Endothelial cell of umbilical vein (primary cell): Measurements from ENCODE around the gene USP4. TPM values are rescaled to one million over a fixed set of nuclear protein-coding genes. Genes with fewer than 3 reads are reported as not detected.

Source experiments
- BruUV-seq: library from RNA; stranded (reverse); fragments of 400-500 nt; replicated peaks from 2 replicates; lab custom pipeline; 2021; lab: Mats Ljungman, UMichigan
- CTCF ChIA-PET: fragments of 300-600, 350-600 bp; sonication (Branson Sonifier 250); formaldehyde crosslinking; loops from one replicate; lab custom pipeline; 2021; ENCODE audit warnings: antibody characterized with exemption, inconsistent platforms; lab: Charles Lee
- POLR2A ChIA-PET: fragments of 300-600, 350-600 bp; sonication (Branson Sonifier 250); formaldehyde crosslinking; loops from one replicate; lab custom pipeline; 2021; ENCODE audit warnings: antibody characterized with exemption, inconsistent platforms; lab: Charles Lee
- DNase-seq: peaks from one replicate; pipeline ENCODE4 v3.0.0-alpha.2; 2011; ENCODE audit warnings: low read depth, low spot score
- FAIRE-seq: peaks from 2 replicates; lab custom pipeline; 2011; peaks lifted over from hg19 to GRCh38; lab: Jason Lieb, UNC
- H2AFZ ChIP-seq: 2 replicates; pipeline ENCODE4 v1.6.0; 2012; ENCODE audit warnings: low read depth, low read length, control low read depth, inconsistent platforms
- H3K27ac ChIP-seq: 2 replicates; pipeline ENCODE4 v1.5.1; 2011; ENCODE audit warnings: low read depth, mild to moderate bottlenecking, control low read depth, low read length, moderate library complexity; ENCODE audit not compliant: insufficient read depth
- H3K27me3 ChIP-seq, 2 experiments: 2 replicates each; pipeline versions ENCODE4 v1.6.0 to v1.6.1; 2011; ENCODE audit warnings: low read length in 2 of 2, mixed read lengths in 1 of 2; ENCODE audit not compliant: control insufficient read depth in 2 of 2, insufficient read depth in 2 of 2
- H3K36me3 ChIP-seq, 2 experiments: 2 replicates in 1 of 2; 3 replicates in 1 of 2; pipeline ENCODE4 v1.5.1; 2011; ENCODE audit warnings: low read length in 2 of 2, mild to moderate bottlenecking in 1 of 2, moderate library complexity in 1 of 2; ENCODE audit not compliant: control insufficient read depth in 2 of 2, insufficient read depth in 2 of 2; ENCODE audit errors: extremely low read depth in 1 of 2
- H3K4me1 ChIP-seq: 3 replicates; pipeline ENCODE4 v1.5.1; 2011; ENCODE audit warnings: mild to moderate bottlenecking, low read length; ENCODE audit not compliant: control insufficient read depth, insufficient read depth; ENCODE audit errors: extremely low read depth
- H3K4me2 ChIP-seq: 2 replicates; pipeline ENCODE4 v1.6.1; 2011; ENCODE audit warnings: low read length, control low read depth, mixed read lengths; ENCODE audit not compliant: insufficient read depth
- H3K4me3 ChIP-seq, 3 experiments: fragments of 200-600 bp in 1 of 3; sonication (generic), shearing (Covaris generic) in 1 of 3; replicated peaks in 1 of 3; 2 replicates each; pipeline ENCODE4 v1.5.1; 2011 to 2016; ENCODE audit warnings: control low read depth in 3 of 3, low read length in 3 of 3, mild to moderate bottlenecking in 2 of 3, inconsistent platforms in 1 of 3, low read depth in 1 of 3, moderate library complexity in 1 of 3; ENCODE audit not compliant: insufficient read depth in 1 of 3
- H3K79me2 ChIP-seq: 2 replicates; pipeline ENCODE4 v1.6.0; 2012; ENCODE audit warnings: low read length, inconsistent platforms; ENCODE audit not compliant: control insufficient read depth, insufficient read depth
- H3K9ac ChIP-seq: replicated peaks from 2 replicates; pipeline ENCODE3; 2011; ENCODE audit warnings: low read length, control low read depth; ENCODE audit not compliant: insufficient read depth; ENCODE audit errors: extremely low read depth
- H3K9me1 ChIP-seq: replicated peaks from 3 replicates; pipeline ENCODE4 v1.6.0; 2011; ENCODE audit warnings: mild to moderate bottlenecking, low read length; ENCODE audit not compliant: control insufficient read depth, insufficient read depth; ENCODE audit errors: extremely low read depth
- H3K9me3 ChIP-seq: replicated peaks from 2 replicates; pipeline ENCODE4 v1.5.1; 2012; ENCODE audit warnings: low read length, inconsistent platforms; ENCODE audit not compliant: control insufficient read depth, insufficient read depth
- H4K20me1 ChIP-seq: replicated peaks from 2 replicates; pipeline ENCODE3; 2011; ENCODE audit warnings: mild to moderate bottlenecking, low read length; ENCODE audit not compliant: control insufficient read depth, insufficient read depth; ENCODE audit errors: extremely low read depth
- EZH2 ChIP-seq: IDR thresholded peaks from 2 replicates; pipeline ENCODE4 v1.6.1; 2012; ENCODE audit warnings: borderline replicate concordance, low read depth, mild to moderate bottlenecking, moderate library complexity, low read length, inconsistent platforms; ENCODE audit not compliant: severe bottlenecking
- FOS ChIP-seq: IDR thresholded peaks from 2 replicates; pipeline ENCODE4 v1.6.1; 2011; ENCODE audit warnings: mild to moderate bottlenecking, low read length, moderate library complexity, borderline replicate concordance; ENCODE audit not compliant: insufficient read depth
- GATA2 ChIP-seq: IDR thresholded peaks from 2 replicates; pipeline ENCODE4 v1.7.0; 2011; ENCODE audit warnings: low read depth, mild to moderate bottlenecking, moderate library complexity, mixed read lengths, low read length; ENCODE audit not compliant: insufficient read length, insufficient read depth
- JUN ChIP-seq: IDR thresholded peaks from 2 replicates; pipeline ENCODE4 v1.6.1; 2011; ENCODE audit warnings: borderline replicate concordance, low read depth; ENCODE audit not compliant: insufficient read length, insufficient read depth
- MAX ChIP-seq: IDR thresholded peaks from 2 replicates; pipeline ENCODE4 v1.6.1; 2011; ENCODE audit not compliant: insufficient read depth, insufficient read length
- MYC ChIP-seq: IDR thresholded peaks from one replicate; pipeline ENCODE4 v1.6.1; 2011; ENCODE audit warnings: mild to moderate bottlenecking, low read depth, low read length
- POLR2A ChIP-seq: IDR thresholded peaks from 2 replicates; pipeline ENCODE4 v1.6.1; 2012; ENCODE audit warnings: low read depth, mild to moderate bottlenecking, control low read depth, low read length
- POLR2AphosphoS5 ChIP-seq: IDR thresholded peaks from 2 replicates; pipeline ENCODE4 v1.6.1; 2012; ENCODE audit warnings: low read depth, mild to moderate bottlenecking, control low read depth, low read length, moderate library complexity; ENCODE audit not compliant: insufficient read depth
- dilution Hi-C: fragments of 300-500 bp; cut with MboI; formaldehyde crosslinking; loops from one replicate; pipeline ENCODE4 v1.15.0; 2019; ENCODE audit warnings: low sequenced_read_pairs; ENCODE audit not compliant: extremely low pct_ligation_motif_present
- intact Hi-C: fragments of 100-400 bp; cut with micrococcal nuclease; formaldehyde crosslinking; loops from one replicate; pipeline ENCODE4 v1.10.0; 2022
- polyA plus RNA-seq, 4 experiments: library from polyadenylated mRNA; depleted of rRNA in 3 of 4; stranded (reverse) in 3 of 4; unstranded in 1 of 4; fragments of >200 nt; gene quantifications; 2 replicates each; pipeline versions ENCODE4 v1.2.1 to v1.2.3, GENCODE V29; 2011 to 2012; ENCODE audit warnings: missing spikeins in 1 of 4
- total RNA-seq: library from RNA; stranded (reverse); gene quantifications from 2 replicates; pipeline ENCODE4 v1.2.3, GENCODE V29; 2021
- TF ChIP-seq, protein P1 (sequence below), 2 donors: IDR thresholded peaks; 1 replicate in 1 of 2; 2 replicates in 1 of 2; pipeline ENCODE4 v1.5.1; 2011; ENCODE audit warnings: low read length in 2 of 2, mild to moderate bottlenecking in 2 of 2, moderate library complexity in 2 of 2, control low read depth in 1 of 2, inconsistent platforms in 1 of 2, low read depth in 1 of 2; ENCODE audit not compliant: insufficient read depth in 1 of 2; ENCODE audit errors: extremely low read depth in 1 of 2

The USP4 gene
- total and polyA plus RNA-seq, 2 donors (not counting 3 experiments of a cell fraction or from before 2014, with no cell fraction given) = 39.1 to 61.3 TPM

GRCh38 chr3:49327485-49327884 is 12.4 kb downstream of the USP4 start:
- TF ChIP-seq MAX = no peak
- TF ChIP-seq, protein P1, sequence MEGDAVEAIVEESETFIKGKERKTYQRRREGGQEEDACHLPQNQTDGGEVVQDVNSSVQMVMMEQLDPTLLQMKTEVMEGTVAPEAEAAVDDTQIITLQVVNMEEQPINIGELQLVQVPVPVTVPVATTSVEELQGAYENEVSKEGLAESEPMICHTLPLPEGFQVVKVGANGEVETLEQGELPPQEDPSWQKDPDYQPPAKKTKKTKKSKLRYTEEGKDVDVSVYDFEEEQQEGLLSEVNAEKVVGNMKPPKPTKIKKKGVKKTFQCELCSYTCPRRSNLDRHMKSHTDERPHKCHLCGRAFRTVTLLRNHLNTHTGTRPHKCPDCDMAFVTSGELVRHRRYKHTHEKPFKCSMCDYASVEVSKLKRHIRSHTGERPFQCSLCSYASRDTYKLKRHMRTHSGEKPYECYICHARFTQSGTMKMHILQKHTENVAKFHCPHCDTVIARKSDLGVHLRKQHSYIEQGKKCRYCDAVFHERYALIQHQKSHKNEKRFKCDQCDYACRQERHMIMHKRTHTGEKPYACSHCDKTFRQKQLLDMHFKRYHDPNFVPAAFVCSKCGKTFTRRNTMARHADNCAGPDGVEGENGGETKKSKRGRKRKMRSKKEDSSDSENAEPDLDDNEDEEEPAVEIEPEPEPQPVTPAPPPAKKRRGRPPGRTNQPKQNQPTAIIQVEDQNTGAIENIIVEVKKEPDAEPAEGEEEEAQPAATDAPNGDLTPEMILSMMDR (IDR thresholded peaks at IDR 0.05; ENCODE audit: extremely low read depth in 1 of 2, insufficient read depth in 1 of 2, low read depth in 1 of 2, low read length in 2 of 2) = peak in 1 of 2 donors; percentile 14
- no peaks in the 10 kb centered on the region for H4K20me1 ChIP-seq
- intact Hi-C loops = loop anchor here (1.0 kb wide), 1 partner anchor 122 kb away; no protein-coding TSS in a partner anchor
- FAIRE-seq = peak; percentile 71
- ChIA-PET POLR2A (no interaction called here), CTCF (interaction anchor here (2.6 kb wide), 1 partner anchor 121 kb away, joined by 18 read pairs; no protein-coding TSS in a partner anchor)
- no peak overlapping the region for H3K4me2 ChIP-seq
- BruUV-seq = no TSS peak
- H3K9ac ChIP-seq = no peak overlapping the region
- no peak overlapping the region for H3K27ac ChIP-seq
- dilution Hi-C loops = no loop called here
- H2AFZ ChIP-seq = no peak overlapping the region
- no peak overlapping the region for H3K4me3 ChIP-seq
- H3K9me3 ChIP-seq = no peaks in the 10 kb centered on the region
- no peaks in the 10 kb centered on the region for H3K4me1 ChIP-seq
- peaks cover 4% of the 10 kb centered on the region for H3K79me2 ChIP-seq
- no peaks in the 10 kb centered on the region for H3K9me1 ChIP-seq
- H3K27me3 ChIP-seq = no peaks in the 10 kb centered on the region
- DNase-seq = peak; percentile 7
- peaks cover 18 to 40% of the 10 kb centered on the region in 2 experiments for H3K36me3 ChIP-seq

DNA sequence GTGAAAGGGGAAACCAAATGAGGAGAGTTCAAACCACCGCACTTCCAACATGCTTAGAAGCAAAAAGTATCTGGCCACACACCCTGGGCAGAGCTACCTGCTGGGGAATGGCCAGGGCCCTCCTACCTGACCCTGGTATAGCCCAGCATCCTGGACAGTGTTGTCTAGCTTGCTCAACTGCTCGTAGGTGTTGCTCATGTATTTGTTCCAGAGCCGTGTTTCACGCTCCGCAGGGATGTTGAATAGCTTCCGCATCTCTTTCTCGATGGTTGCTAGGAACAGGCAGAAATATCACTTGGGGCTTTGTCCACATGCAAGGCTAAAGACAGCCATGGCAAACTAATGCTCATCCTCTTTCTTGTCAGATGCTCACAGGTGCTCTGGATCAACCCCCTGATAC is 15.1 kb downstream of the USP4 start:
- FAIRE-seq (no peak), DNase-seq (no peak)
- Histone ChIP-seq H4K20me1 (no peaks in the 10 kb centered on the region), H3K9me3 (no peaks in the 10 kb centered on the region), H3K36me3 (peaks cover 28 to 41% of the 10 kb centered on the region in 2 experiments), H3K9ac (no peak overlapping the region), H3K27ac (no peak overlapping the region), H3K4me2 (no peak overlapping the region), H3K4me1 (no peaks in the 10 kb centered on the region), H2AFZ (no peak overlapping the region), H3K9me1 (no peaks in the 10 kb centered on the region), H3K4me3 (no peak overlapping the region), H3K27me3 (no peaks in the 10 kb centered on the region), H3K79me2 (peaks cover 9% of the 10 kb centered on the region)
- intact Hi-C loops = no loop called here
- ChIA-PET CTCF (interaction anchor here (0.9 to 2.6 kb wide), 3 partner anchors 10 to 124 kb away, joined by 3 to 18 read pairs (median 4); partner anchors contain the start of gene USP4), POLR2A (no interaction called here)
- TF ChIP-seq MAX (no peak), JUN (no peak), FOS (no peak), POLR2AphosphoS5 (no peak), MYC (no peak), EZH2 (no peak), GATA2 (no peak), POLR2A (no peak)
- TF ChIP-seq, protein P1 (IDR thresholded peaks at IDR 0.05; ENCODE audit: extremely low read depth in 1 of 2, insufficient read depth in 1 of 2, low read depth in 1 of 2, low read length in 2 of 2) = no peak
- dilution Hi-C loops = no loop called here
- no TSS peak for BruUV-seq
